Right atrium auricular region (tissue), 2 donors: ENCODE measurements around the gene COL5A2. TPM values are rescaled to one million over a fixed set of nuclear protein-coding genes. Genes with fewer than 3 reads are reported as not detected.

Experiments used
- DNase-seq: peaks from one replicate; pipeline ENCODE4 v3.0.0-alpha.2; 2019; ENCODE audit warnings: low spot score
- H3K27ac ChIP-seq, 2 donors: fragments of 200-600 bp; sonication (generic); 1 replicate in 1 of 2; 2 replicates in 1 of 2; pipeline ENCODE4 v1.5.1; 2016 to 2019
- H3K27me3 ChIP-seq, 2 donors: fragments of 200-600 bp; sonication (generic); one replicate each; pipeline versions ENCODE4 v1.5.1 to v1.6.0; 2017 to 2019
- H3K36me3 ChIP-seq: fragments of 200-600 bp; sonication (generic); one replicate; pipeline ENCODE4 v1.5.1; 2016
- H3K4me1 ChIP-seq, 2 donors: fragments of 200-600 bp; sonication (generic); one replicate each; pipeline versions ENCODE4 v1.5.1 to v1.6.0; 2017 to 2019
- H3K4me3 ChIP-seq, 2 donors: fragments of 200-600 bp; sonication (generic); 1 replicate in 1 of 2; 2 replicates in 1 of 2; pipeline ENCODE4 v1.5.1; 2017 to 2019; ENCODE audit warnings: mild to moderate bottlenecking in 1 of 2, moderate library complexity in 1 of 2
- H3K9me3 ChIP-seq, 2 donors: fragments of 200-600 bp; sonication (generic); one replicate each; pipeline ENCODE4 v1.5.1; 2019
- CTCF ChIP-seq, 2 donors: fragments of 200-600 bp; sonication (generic); IDR thresholded peaks; one replicate each; pipeline ENCODE4 v1.5.1; 2019; ENCODE audit warnings: antibody characterized with exemption in 2 of 2
- total RNA-seq, 2 donors: library from RNA; depleted of rRNA; stranded (reverse); fragments of >200 nt; gene quantifications; one replicate each; pipeline ENCODE4 v1.1.0, GENCODE V29; 2016

Gene COL5A2
- total RNA-seq, 2 donors from 2014 or later: 15.8 to 24.8 TPM

GRCh38 chr2:189155795-189156194, 23.8 kb downstream of the COL5A2 start:
- H3K4me1 ChIP-seq: peaks cover 0 to 13% of the 10 kb centered on the region in 2 donors
- H3K36me3 ChIP-seq: no peaks in the 10 kb centered on the region
- H3K27me3 ChIP-seq: no peaks in the 10 kb centered on the region
- no peak overlapping the region for H3K27ac ChIP-seq
- DNase-seq: no peak
- H3K4me3 ChIP-seq: no peak overlapping the region
- H3K9me3 ChIP-seq: no peaks in the 10 kb centered on the region
- no peak for TF ChIP-seq CTCF (IDR thresholded peaks at IDR 0.05)

- no peak for DNase-seq
- H3K4me1 ChIP-seq: peaks cover 0 to 13% of the 10 kb centered on the region in 2 donors
- TF ChIP-seq CTCF (IDR thresholded peaks at IDR 0.05): no peak
Measured at GRCh38 chr2:189153619-189154018, 25.9 kb downstream of the COL5A2 start.

GRCh38 chr2:189152483-189152882, 27.1 kb downstream of the COL5A2 start:
- DNase-seq: no peak
- Histone ChIP-seq H3K9me3 (no peaks in the 10 kb centered on the region), H3K4me1 (peaks cover 0 to 13% of the 10 kb centered on the region in 2 donors), H3K27ac (peak overlapping the region in 1 of 2 donors; percentile 31), H3K4me3 (no peak overlapping the region), H3K27me3 (no peaks in the 10 kb centered on the region), H3K36me3 (no peaks in the 10 kb centered on the region)
- TF ChIP-seq CTCF (IDR thresholded peaks at IDR 0.05): no peak

More at GRCh38 chr2:189153619-189154018, 25.9 kb downstream of the COL5A2 start:
- Histone ChIP-seq H3K27ac (no peak overlapping the region), H3K36me3 (no peaks in the 10 kb centered on the region), H3K27me3 (no peaks in the 10 kb centered on the region), H3K4me3 (no peak overlapping the region), H3K9me3 (no peaks in the 10 kb centered on the region)

GRCh38 chr2:189151906-189152305, 27.7 kb downstream of the COL5A2 start:
- H3K4me3 ChIP-seq: no peak overlapping the region
- no peaks in the 10 kb centered on the region for H3K36me3 ChIP-seq
- TF ChIP-seq CTCF (IDR thresholded peaks at IDR 0.05): no peak
- peaks cover 0 to 13% of the 10 kb centered on the region in 2 donors for H3K4me1 ChIP-seq
- no peaks in the 10 kb centered on the region for H3K9me3 ChIP-seq
- peak overlapping the region in 1 of 2 donors; percentile 31 for H3K27ac ChIP-seq
- no peak for DNase-seq
- no peaks in the 10 kb centered on the region for H3K27me3 ChIP-seq

GRCh38 chr2:189150033-189150432, 29.5 kb downstream of the COL5A2 start:
- DNase-seq: no peak
- peaks cover 0 to 13% of the 10 kb centered on the region in 2 donors for H3K4me1 ChIP-seq
- no peaks in the 10 kb centered on the region for H3K36me3 ChIP-seq
- no peak overlapping the region for H3K27ac ChIP-seq
- no peaks in the 10 kb centered on the region for H3K27me3 ChIP-seq
- H3K4me3 ChIP-seq: no peak overlapping the region
- no peak for TF ChIP-seq CTCF (IDR thresholded peaks at IDR 0.05)
- no peaks in the 10 kb centered on the region for H3K9me3 ChIP-seq

- no peak overlapping the region for H3K4me3 ChIP-seq
- no peaks in the 10 kb centered on the region for H3K36me3 ChIP-seq
- no peaks in the 10 kb centered on the region for H3K27me3 ChIP-seq
- H3K27ac ChIP-seq: no peak overlapping the region
- H3K9me3 ChIP-seq: no peaks in the 10 kb centered on the region
- peaks cover 0 to 7% of the 10 kb centered on the region in 2 donors for H3K4me1 ChIP-seq
- DNase-seq: no peak
- TF ChIP-seq CTCF (IDR thresholded peaks at IDR 0.05): no peak
Measured at GRCh38 chr2:189147989-189148388, 31.6 kb downstream of the COL5A2 start.
